Activated naive CD8-positive, alpha-beta T cell treated with anti-CD3 and anti-CD28 coated beads for 36 hours (primary cell): ENCODE data around the gene REELD1. TPM values are rescaled to one million over a fixed set of nuclear protein-coding genes. Genes with fewer than 3 reads are reported as not detected.

Source experiments
- DNase-seq: peaks from one replicate; pipeline ENCODE4 v3.0.0; 2021
- H3K27ac Mint-ChIP-seq: one replicate; pipeline ENCODE4 v1.8.0; 2022; ENCODE audit warnings: mild to moderate bottlenecking, moderate library complexity, mixed read lengths
- H3K27me3 Mint-ChIP-seq: one replicate; pipeline ENCODE4 v1.8.0; 2022; ENCODE audit warnings: mild to moderate bottlenecking, mixed read lengths
- H3K36me3 Mint-ChIP-seq: one replicate; pipeline ENCODE4 v1.8.0; 2021; ENCODE audit warnings: mild to moderate bottlenecking, mixed read lengths
- H3K4me1 Mint-ChIP-seq: one replicate; pipeline ENCODE4 v1.8.0; 2021; ENCODE audit warnings: mixed read lengths
- H3K4me3 Mint-ChIP-seq: one replicate; pipeline ENCODE4 v1.8.0; 2022; ENCODE audit warnings: mild to moderate bottlenecking, moderate library complexity, mixed read lengths
- H3K9me3 Mint-ChIP-seq: one replicate; pipeline ENCODE4 v1.8.0; 2022; ENCODE audit warnings: mixed read lengths
- total RNA-seq, 2 experiments: library from RNA; stranded (reverse); gene quantifications; one replicate each; pipeline ENCODE4 v1.2.3, GENCODE V29; 2021

Gene REELD1
- under 1 TPM in 1 of 2 experiments, not detected in 1; 0.20 TPM for total RNA-seq

DNA sequence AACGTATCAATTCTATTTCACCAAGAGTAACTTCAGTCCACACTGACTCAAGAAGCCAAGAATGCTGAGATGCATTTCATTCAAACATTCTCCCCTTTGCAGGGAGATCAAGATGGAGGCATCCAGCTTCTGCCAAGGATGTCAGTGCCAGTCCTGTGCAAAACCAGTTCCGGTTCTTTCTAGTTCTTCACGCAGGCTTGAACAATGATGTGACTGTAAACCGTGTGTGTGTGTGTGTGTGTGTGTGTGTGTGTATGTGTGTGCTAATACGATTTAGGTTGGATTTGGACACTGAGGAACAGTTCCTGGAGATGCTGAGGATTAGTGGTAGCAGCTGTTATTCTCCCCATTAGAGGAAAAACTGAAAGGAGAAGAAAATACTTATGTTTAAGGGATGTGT lies at the start of gene REELD1:
REELD1 (plus strand) TSS at position 301 of the 400 bp plus-strand sequence. CDS start 2,415 bp downstream, outside the sequence.
- Mint-ChIP-seq H3K27ac (no peak within 1 kb of the TSS), H3K27me3 (no peaks in the 10 kb centered on the region), H3K9me3 (no peaks in the 10 kb centered on the region), H3K4me3 (no peak within 1 kb of the TSS), H3K36me3 (peaks cover 4% of the 10 kb centered on the region), H3K4me1 (no peaks in the 10 kb centered on the region)
- DNase-seq = no peak

DNA sequence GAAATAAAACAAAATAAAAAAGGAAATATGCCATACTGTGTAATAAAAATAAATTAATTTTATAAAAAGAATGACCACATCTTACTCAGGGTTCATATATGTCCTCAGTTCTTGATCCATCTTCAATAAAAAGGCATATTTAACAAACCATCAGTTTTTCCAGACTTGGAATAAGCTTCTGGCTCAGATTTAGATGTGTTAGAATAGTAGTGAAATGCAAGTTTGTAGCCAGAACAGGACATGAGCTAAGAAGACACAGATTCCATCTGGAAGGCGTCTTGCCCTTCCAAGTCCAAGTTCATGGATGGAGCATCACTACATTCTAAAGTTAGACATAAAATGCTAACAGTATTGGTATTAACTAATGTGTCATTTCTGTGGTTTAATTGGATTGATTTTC lies 49.1 kb upstream of the REELD1 start:
- H3K36me3 Mint-ChIP-seq = peaks cover 11% of the 10 kb centered on the region
- no peaks in the 10 kb centered on the region for H3K4me1 Mint-ChIP-seq
- DNase-seq = no peak
- H3K9me3 Mint-ChIP-seq = peaks cover 7% of the 10 kb centered on the region
- H3K4me3 Mint-ChIP-seq = no peak overlapping the region
- peaks cover 7% of the 10 kb centered on the region for H3K27me3 Mint-ChIP-seq
- no peak overlapping the region for H3K27ac Mint-ChIP-seq

DNA sequence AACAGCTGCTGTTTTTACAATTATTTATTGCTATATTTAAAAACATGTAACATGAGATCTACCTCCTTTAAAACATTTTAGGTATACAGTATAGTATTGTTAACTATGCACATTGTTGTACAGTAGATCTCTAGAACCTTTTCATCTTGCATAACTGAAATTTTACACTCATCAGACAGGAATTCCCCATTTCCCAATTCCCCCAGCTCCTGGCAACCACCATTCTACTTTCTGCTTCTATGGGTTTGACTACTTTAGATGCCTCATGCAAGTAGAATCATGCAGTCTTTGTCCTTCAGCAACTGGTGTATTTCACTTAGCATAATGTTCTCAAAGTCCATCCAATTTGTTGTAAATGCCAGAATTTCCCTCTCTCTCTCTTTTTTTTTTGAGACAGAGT lies 48.5 kb upstream of the REELD1 start:
- Mint-ChIP-seq H3K9me3 (peaks cover 6% of the 10 kb centered on the region), H3K36me3 (peaks cover 6% of the 10 kb centered on the region), H3K4me3 (no peak overlapping the region), H3K27me3 (peaks cover 4% of the 10 kb centered on the region), H3K4me1 (no peaks in the 10 kb centered on the region), H3K27ac (no peak overlapping the region)
- DNase-seq = no peak

DNA sequence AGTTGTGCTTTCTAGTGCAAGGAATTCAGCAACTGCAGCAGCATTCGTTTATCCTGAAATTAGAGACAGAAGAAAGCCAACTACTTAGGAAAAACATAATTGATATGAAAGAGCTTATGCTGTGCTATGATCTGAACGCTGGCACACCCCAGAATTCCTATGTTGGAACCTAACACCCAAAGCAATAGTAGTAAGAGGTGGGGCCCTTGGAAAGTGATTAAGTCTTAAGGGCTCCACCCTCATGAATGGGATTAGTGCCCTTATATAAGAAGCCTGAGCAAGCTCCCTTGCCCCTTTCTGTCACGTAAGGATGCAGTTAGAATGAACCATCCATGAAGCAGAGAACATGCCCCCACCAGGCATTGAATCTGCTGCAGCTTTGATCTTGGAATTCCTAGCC lies 44.2 kb upstream of the REELD1 start:
- no peak for DNase-seq
- Mint-ChIP-seq H3K4me1 (peaks cover 1% of the 10 kb centered on the region), H3K27me3 (no peaks in the 10 kb centered on the region), H3K9me3 (no peaks in the 10 kb centered on the region), H3K27ac (no peak overlapping the region), H3K36me3 (no peaks in the 10 kb centered on the region), H3K4me3 (no peak overlapping the region)

DNA sequence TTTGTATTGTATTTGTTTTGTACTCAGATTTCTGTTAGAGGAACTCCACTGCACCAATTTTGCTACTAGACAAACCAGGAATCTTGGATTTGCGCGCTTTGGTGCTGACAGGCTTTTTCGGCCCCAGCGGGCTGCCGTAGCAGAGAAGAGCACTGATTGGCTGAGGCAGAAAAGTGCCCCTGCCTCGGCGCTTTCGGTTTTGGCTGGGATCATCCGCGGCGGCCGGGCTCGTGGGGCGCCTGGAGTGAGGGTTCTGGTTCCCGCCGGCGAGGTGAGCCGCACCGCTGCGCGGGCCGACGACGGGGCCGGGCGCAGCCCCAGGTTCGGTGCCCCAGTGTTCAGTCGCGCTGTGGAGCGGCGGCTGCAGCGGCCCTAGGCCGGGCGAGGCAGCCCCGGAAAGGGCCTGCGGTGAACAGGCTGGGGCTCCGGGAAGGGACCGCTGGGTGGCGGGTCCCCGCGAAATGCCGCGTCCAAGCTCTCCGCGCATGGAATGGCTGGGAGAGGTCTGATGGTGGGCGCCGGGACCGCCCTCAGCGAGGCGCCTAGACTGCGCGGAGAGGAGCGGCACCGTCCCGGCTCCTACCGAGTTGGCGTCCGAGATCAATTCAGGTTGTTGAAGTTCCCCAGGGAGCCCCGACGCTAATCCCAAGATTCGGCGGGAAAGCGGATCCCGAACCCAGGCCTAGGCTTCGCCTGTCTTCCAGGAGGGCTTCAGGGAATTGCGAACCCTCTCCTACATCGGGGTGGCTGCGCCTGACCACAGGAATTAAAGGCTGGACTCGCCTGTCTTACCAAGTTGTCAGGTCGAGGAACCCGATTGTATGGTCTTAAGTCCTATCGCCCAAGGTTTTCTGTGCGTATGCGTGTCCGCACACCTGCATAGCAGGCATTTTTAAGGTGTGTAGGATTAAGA lies 38.5 kb upstream of the REELD1 start, which contains the start of gene LSM6:
LSM6 (plus strand) TSS at position 178 of the 913 bp plus-strand sequence. CDS start 7,204 bp downstream, outside the sequence.
- peaks cover 4% of the 10 kb centered on the region for H3K36me3 Mint-ChIP-seq
- H3K27me3 Mint-ChIP-seq = no peaks in the 10 kb centered on the region
- H3K4me3 Mint-ChIP-seq = peak within 1 kb of the TSS; percentile 79
- peak; percentile 87 for DNase-seq
- H3K9me3 Mint-ChIP-seq = no peaks in the 10 kb centered on the region
- peak within 1 kb of the TSS; percentile 90 for H3K27ac Mint-ChIP-seq
- H3K4me1 Mint-ChIP-seq = peaks cover 44% of the 10 kb centered on the region

DNA sequence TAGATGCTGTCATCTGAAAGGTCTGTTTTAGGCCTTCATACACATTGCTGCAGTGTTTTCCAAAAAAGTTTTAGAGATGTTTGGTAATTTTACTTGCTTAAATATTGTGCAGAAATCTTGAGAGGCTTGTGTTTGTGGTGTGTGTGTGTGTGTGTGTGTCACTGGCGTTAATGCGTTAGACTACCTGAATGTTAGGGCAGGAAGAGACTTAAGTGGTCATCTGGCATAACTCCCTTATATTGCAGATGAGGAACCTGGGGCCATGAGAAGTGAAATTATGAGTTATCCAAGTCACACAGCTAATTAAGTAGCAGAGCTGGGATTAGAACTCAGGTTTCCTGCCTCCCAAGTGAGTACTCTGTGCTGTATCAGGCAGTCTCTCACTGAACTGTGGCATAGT lies 37.4 kb upstream of the REELD1 start:
- Mint-ChIP-seq H3K27me3 (no peaks in the 10 kb centered on the region), H3K4me3 (peak overlapping the region; percentile 79), H3K27ac (peak overlapping the region; percentile 42), H3K9me3 (no peaks in the 10 kb centered on the region), H3K4me1 (peaks cover 52% of the 10 kb centered on the region), H3K36me3 (peaks cover 6% of the 10 kb centered on the region)
- DNase-seq = no peak

DNA sequence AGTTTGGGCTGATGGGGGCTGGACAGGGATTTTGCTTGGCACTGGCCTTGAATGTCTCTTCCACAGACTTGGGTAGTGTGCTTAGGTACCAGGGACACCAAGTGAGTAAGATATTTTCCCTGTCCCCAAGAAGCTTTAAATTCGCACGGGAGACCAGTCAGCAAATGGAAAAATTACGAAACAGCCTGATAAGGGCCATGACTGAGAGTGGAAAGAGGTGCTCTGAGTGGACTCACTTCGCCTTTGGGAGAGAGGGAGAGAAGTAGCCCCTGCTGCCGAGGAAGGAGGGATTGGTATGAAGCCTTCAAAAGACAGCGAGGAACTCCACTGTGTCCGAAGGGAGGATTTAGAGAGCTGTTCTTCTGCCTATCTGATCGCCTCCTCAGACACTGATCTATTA lies 36.2 kb upstream of the REELD1 start:
- Mint-ChIP-seq H3K9me3 (no peaks in the 10 kb centered on the region), H3K27me3 (no peaks in the 10 kb centered on the region), H3K4me1 (peaks cover 56% of the 10 kb centered on the region), H3K36me3 (peaks cover 6% of the 10 kb centered on the region), H3K4me3 (no peak overlapping the region), H3K27ac (no peak overlapping the region)
- no peak for DNase-seq

DNA sequence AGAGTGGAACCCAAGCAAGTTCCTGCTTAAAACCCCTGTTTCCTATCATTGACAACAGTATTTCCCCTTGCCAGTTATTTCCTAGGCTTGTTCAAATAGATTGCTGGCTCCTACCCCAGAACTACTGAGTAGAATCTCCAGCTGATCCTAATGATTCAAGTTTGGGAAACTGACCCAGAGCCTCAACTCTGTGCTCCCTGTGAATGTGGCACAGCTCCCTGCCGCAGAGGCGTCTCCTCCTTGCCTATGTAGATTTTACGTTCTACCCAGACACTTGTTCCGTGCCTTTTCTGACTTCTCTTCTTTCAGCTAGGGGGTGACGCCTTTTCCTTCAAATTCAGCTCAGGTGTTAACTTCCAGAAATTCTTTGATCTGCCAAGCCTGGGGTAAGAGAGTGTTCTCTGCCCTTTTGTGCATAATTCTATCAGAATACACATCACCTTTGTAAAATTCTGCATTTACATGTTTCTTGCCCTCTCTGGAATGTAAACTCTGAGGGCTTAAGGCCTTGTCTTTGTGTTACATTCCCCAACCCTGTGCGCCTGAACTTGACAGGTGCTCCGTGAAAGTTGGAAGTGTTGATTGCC lies 34.5 kb upstream of the REELD1 start:
- H3K9me3 Mint-ChIP-seq = no peaks in the 10 kb centered on the region
- no peak overlapping the region for H3K27ac Mint-ChIP-seq
- H3K36me3 Mint-ChIP-seq = peaks cover 6% of the 10 kb centered on the region
- no peak for DNase-seq
- no peaks in the 10 kb centered on the region for H3K27me3 Mint-ChIP-seq
- H3K4me3 Mint-ChIP-seq = no peak overlapping the region
- peaks cover 56% of the 10 kb centered on the region for H3K4me1 Mint-ChIP-seq

DNA sequence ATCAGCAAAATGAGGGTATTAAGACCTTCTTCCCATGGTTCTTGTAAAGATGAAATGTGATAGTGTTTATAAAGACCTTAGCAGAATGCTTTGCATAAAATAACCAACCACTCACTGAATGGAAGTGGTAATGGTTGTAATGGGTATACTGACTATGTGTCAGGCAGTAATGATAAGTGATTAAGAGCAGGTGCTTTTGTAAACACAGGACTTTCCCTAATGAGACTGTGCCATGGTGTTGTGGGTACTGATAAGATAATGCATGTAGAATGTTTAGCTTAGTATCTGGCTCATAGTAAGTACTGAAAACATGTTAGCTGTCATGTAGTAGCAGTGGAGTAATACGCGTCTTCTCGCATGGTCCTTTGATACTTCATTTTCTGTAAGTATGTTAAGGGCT lies 31.9 kb upstream of the REELD1 start:
- DNase-seq = no peak
- Mint-ChIP-seq H3K27ac (peak overlapping the region; percentile 44), H3K9me3 (no peaks in the 10 kb centered on the region), H3K4me1 (peaks cover 45% of the 10 kb centered on the region), H3K4me3 (no peak overlapping the region), H3K27me3 (no peaks in the 10 kb centered on the region), H3K36me3 (peaks cover 11% of the 10 kb centered on the region)

DNA sequence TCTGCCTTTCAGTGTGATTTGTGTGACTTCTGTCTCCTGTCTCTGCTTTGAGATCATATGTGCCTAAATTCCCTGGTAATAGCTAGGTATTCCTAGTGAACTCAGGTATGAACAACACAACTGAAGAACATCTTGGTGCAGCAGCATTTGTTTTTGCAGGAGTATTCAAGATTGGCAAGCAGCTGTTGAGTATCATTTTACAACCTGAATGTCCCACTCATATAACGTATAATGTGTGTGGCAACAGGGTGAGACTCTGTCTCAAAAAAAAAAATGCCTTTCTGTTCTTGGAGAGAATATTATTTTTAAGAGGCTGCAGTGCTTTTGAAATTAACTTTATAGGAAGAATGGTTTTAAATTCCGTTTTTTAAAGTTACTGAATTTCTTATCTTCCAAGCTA lies 31.1 kb upstream of the REELD1 start:
- H3K9me3 Mint-ChIP-seq = no peaks in the 10 kb centered on the region
- H3K4me3 Mint-ChIP-seq = no peak overlapping the region
- no peak for DNase-seq
- peaks cover 38% of the 10 kb centered on the region for H3K4me1 Mint-ChIP-seq
- H3K27me3 Mint-ChIP-seq = no peaks in the 10 kb centered on the region
- peaks cover 11% of the 10 kb centered on the region for H3K36me3 Mint-ChIP-seq
- no peak overlapping the region for H3K27ac Mint-ChIP-seq

DNA sequence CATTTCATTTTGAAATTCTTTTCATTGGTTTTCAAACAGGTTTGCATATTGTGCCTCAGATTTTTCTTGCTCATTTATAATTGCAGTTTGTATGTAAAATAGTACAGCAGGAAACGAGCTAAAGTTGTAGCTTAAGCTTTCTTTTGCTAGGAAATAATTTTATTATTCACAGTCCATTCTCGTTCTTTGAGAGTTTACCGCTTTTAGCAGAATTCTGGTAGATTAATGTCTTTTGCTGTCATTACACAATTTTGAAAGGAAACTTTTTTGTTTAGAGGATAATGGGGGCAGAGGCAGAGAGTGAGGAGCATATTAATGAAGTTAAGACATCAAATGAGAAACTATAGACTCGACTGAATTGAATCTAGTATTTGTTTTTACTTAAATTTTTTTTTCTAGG lies 28.3 kb upstream of the REELD1 start:
- Mint-ChIP-seq H3K9me3 (no peaks in the 10 kb centered on the region), H3K4me3 (no peak overlapping the region), H3K36me3 (peaks cover 15% of the 10 kb centered on the region), H3K4me1 (peaks cover 14% of the 10 kb centered on the region), H3K27me3 (no peaks in the 10 kb centered on the region), H3K27ac (no peak overlapping the region)
- DNase-seq = no peak

DNA sequence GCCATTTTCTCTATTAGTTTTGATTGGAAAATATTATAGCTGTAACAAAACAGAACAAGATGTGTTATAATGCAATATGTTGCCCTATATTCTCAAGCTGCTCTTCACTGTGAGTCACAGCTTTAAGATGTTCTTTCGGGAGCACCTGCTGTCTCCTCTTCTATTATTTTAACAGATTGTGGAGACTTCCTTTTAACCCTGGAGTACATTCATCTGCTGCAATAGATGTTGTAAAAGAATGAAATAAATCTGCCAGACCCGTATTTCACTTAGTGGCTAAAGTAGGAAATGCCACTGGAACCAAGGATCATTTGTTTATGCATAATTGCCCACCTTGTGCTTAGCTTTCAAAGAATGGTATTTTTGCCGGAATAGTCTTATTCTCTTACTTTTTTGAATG lies 27.7 kb upstream of the REELD1 start:
- no peak for DNase-seq
- Mint-ChIP-seq H3K9me3 (no peaks in the 10 kb centered on the region), H3K4me3 (no peak overlapping the region), H3K27me3 (no peaks in the 10 kb centered on the region), H3K27ac (no peak overlapping the region), H3K36me3 (peaks cover 19% of the 10 kb centered on the region), H3K4me1 (peaks cover 11% of the 10 kb centered on the region)

DNA sequence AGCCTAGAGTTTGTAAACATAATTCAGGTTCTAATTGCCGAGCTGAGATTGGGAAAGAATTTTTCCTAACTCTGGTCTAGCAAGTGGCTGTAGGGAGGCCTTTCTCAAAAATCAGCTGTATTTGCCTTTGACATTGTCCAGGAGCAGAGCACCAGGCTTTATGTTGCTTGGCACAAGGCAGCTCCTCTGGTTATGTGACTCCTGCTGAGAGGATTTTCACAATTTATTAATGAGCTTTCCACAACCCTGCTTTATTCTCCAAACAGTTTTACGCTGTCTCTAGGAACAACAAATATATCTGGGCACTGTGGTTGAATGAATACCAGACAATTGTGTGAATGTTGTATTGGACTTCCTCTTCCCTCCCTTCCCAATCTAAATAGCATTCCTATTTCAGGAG lies 23.9 kb upstream of the REELD1 start:
- peaks cover 19% of the 10 kb centered on the region for H3K36me3 Mint-ChIP-seq
- no peaks in the 10 kb centered on the region for H3K9me3 Mint-ChIP-seq
- peaks cover 1% of the 10 kb centered on the region for H3K4me1 Mint-ChIP-seq
- DNase-seq = no peak
- H3K27ac Mint-ChIP-seq = no peak overlapping the region
- H3K4me3 Mint-ChIP-seq = no peak overlapping the region
- H3K27me3 Mint-ChIP-seq = no peaks in the 10 kb centered on the region

DNA sequence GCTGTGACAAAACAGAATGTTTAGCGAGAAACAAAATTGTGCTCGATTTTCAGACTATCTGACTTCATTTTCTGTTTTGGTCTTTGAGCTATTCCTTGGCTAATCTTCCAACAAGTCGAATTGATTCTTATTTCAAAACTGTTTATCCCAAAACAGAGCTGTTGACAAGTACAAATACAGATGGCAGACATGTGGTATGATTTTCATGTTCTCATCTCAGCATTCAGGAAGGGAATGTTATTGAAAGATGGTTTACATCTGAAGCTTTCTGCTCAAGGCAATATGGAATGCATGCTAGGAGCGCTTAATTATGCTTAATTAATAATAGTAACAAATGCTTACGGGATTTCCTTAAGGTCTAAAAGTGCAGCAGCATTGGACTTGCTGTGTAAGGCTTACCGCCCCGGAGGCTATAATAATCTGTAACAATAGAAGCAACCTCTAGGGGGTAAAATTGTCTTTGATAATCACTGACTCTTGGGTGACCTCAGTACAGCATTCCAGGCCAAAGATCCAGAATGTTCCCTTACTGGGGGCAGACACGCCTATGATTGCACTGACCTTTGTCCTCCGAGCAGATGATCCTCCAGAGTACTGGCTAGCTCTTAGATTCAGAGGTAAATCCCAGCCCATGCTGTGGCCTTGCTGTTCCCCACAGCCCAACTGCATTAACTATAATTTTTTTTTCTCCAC lies 22.4 kb upstream of the REELD1 start:
- Mint-ChIP-seq H3K36me3 (peaks cover 19% of the 10 kb centered on the region), H3K9me3 (no peaks in the 10 kb centered on the region), H3K4me1 (peaks cover 1% of the 10 kb centered on the region), H3K27me3 (no peaks in the 10 kb centered on the region), H3K4me3 (no peak overlapping the region), H3K27ac (no peak overlapping the region)
- DNase-seq = no peak

DNA sequence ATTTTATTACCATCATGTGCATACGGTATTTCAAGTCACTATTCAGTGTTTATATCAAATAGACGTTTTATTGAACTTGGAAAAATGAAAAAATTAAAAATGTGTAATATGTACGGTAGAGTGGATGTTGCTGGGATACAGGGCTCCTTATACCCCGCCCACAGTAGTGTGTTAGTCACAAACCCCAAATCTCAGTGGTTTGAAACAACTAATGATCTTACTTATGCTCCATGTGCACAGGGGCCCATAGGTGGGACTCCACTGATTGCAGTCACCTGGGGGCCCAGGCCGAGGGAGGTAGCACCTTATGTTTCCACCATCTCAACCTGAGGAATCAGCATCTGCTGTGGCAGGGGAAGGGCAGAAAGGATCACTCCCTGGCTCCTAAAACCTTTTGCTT lies 20.7 kb upstream of the REELD1 start:
- no peaks in the 10 kb centered on the region for H3K27me3 Mint-ChIP-seq
- H3K36me3 Mint-ChIP-seq = peaks cover 14% of the 10 kb centered on the region
- H3K9me3 Mint-ChIP-seq = no peaks in the 10 kb centered on the region
- DNase-seq = no peak
- no peaks in the 10 kb centered on the region for H3K4me1 Mint-ChIP-seq
- H3K4me3 Mint-ChIP-seq = no peak overlapping the region
- no peak overlapping the region for H3K27ac Mint-ChIP-seq
